Panc1 (cell line): ENCODE measurements around the gene SERPINF2. TPM values are rescaled to one million over a fixed set of nuclear protein-coding genes. Genes with fewer than 3 reads are reported as not detected.

Source experiments
- ATAC-seq: fragments of 200-7000 bp; cut with Tn5 transposase; 2 replicates; pipeline ENCODE4 v1.9.1; 2020; ENCODE audit warnings: mild to moderate bottlenecking, moderate library complexity
- BruUV-seq: library from RNA; stranded (reverse); fragments of 400-500 nt; replicated peaks from 2 replicates; lab custom pipeline; 2021; lab: Mats Ljungman, UMichigan
- CTCF ChIA-PET: fragments of 300-600 bp; sonication (Branson Sonifier 250); formaldehyde crosslinking; loops from one replicate; lab custom pipeline; 2022; ENCODE audit warnings: antibody characterized with exemption; lab: Charles Lee
- POLR2A ChIA-PET: fragments of 300-600 bp; sonication (Branson Sonifier 250); formaldehyde crosslinking; loops from one replicate; lab custom pipeline; 2022; ENCODE audit warnings: antibody characterized with exemption; lab: Charles Lee
- DNase-seq: peaks from one replicate; pipeline ENCODE4 v3.0.0-alpha.2; 2010; ENCODE audit warnings: low read depth, low spot score
- H3K27ac ChIP-seq: 2 replicates; pipeline ENCODE4 v1.5.1; 2011; ENCODE audit warnings: mild to moderate bottlenecking, low read length, inconsistent platforms
- H3K27me3 ChIP-seq: fragments of 200-500 bp; sonication (Bioruptor generic); 2 replicates; pipeline ENCODE4 v1.6.0; 2014; ENCODE audit warnings: low read length, inconsistent platforms; ENCODE audit not compliant: control insufficient read depth, insufficient read depth
- H3K36me3 ChIP-seq: fragments of 200-500 bp; sonication (Bioruptor generic); 2 replicates; pipeline ENCODE4 v1.5.1; 2014; ENCODE audit warnings: inconsistent platforms, mild to moderate bottlenecking, low read length, moderate library complexity; ENCODE audit not compliant: control insufficient read depth, insufficient read depth
- H3K4me1 ChIP-seq: 2 replicates; pipeline ENCODE4 v1.5.1; 2011; ENCODE audit warnings: inconsistent platforms, mild to moderate bottlenecking, low read length, moderate library complexity; ENCODE audit not compliant: control insufficient read depth, insufficient read depth
- H3K4me3 ChIP-seq, 2 experiments: 2 replicates each; pipeline ENCODE4 v1.5.1; 2011 to 2012; ENCODE audit warnings: low read depth in 2 of 2, low read length in 2 of 2, mild to moderate bottlenecking in 2 of 2, inconsistent platforms in 1 of 2, moderate library complexity in 1 of 2
- H3K9me3 ChIP-seq: fragments of 200-500 bp; sonication (Bioruptor generic); 2 replicates; pipeline ENCODE4 v1.5.1; 2014; ENCODE audit warnings: low read depth, mild to moderate bottlenecking, inconsistent platforms, low read length, moderate library complexity; ENCODE audit not compliant: control insufficient read depth, insufficient read depth
- CTCF ChIP-seq: fragments of 450-650 bp; IDR thresholded peaks from 2 replicates; pipeline ENCODE4 v1.5.1; 2017; ENCODE audit warnings: mild to moderate bottlenecking
- POLR2AphosphoS5 ChIP-seq: IDR thresholded peaks from 2 replicates; pipeline ENCODE4 v1.6.1; 2012; ENCODE audit warnings: mild to moderate bottlenecking, low read depth, low read length, moderate library complexity
- REST ChIP-seq, 2 experiments: IDR thresholded peaks; 2 replicates each; pipeline ENCODE4 v1.6.1; 2011 to 2012; ENCODE audit warnings: low read depth in 2 of 2, control low read depth in 1 of 2, low read length in 1 of 2, mild to moderate bottlenecking in 1 of 2, moderate library complexity in 1 of 2; ENCODE audit not compliant: insufficient read depth in 1 of 2
- SIN3A ChIP-seq: IDR thresholded peaks from 2 replicates; pipeline ENCODE4 v1.6.1; 2012; ENCODE audit warnings: low read depth, mild to moderate bottlenecking, low read length, moderate library complexity, borderline replicate concordance; ENCODE audit not compliant: insufficient read depth
- TCF7L2 ChIP-seq: IDR thresholded peaks from 2 replicates; pipeline ENCODE4 v1.6.1; 2011; ENCODE audit warnings: mild to moderate bottlenecking, low read depth, low read length, inconsistent platforms
- in situ Hi-C: cut with HindIII; loops from 2 replicates; pipeline ENCODE4 v1.10.0; 2016; ENCODE audit warnings: low sequenced_read_pairs, low pct_unique_long_range_greater_than_20kb
- intact Hi-C: fragments of 100-400 bp; cut with micrococcal nuclease; formaldehyde crosslinking; loops from one replicate; pipeline ENCODE4 v1.10.0; 2022; ENCODE audit not compliant: unreplicated experiment
- total RNA-seq: library from RNA; stranded (reverse); gene quantifications from one replicate; pipeline ENCODE4 v1.2.1, GENCODE V29; 2021; ENCODE audit not compliant: unreplicated experiment

SERPINF2 gene
- total RNA-seq, 1 experiment from 2014 or later = 0.77 TPM

GRCh38 chr17:1800240-1800639 is 57.6 kb downstream of the SERPINF2 start:
- H3K9me3 ChIP-seq = no peaks in the 10 kb centered on the region
- no peak overlapping the region for H3K27ac ChIP-seq
- H3K36me3 ChIP-seq = no peaks in the 10 kb centered on the region; the same call in 1 of the 2 replicates
- H3K27me3 ChIP-seq = no peaks in the 10 kb centered on the region
- DNase-seq (no peak), ATAC-seq (no peak)
- no peaks in the 10 kb centered on the region for H3K4me1 ChIP-seq
- intact Hi-C loops = no loop called here
- TSS peak; percentile 62 for BruUV-seq
- in situ Hi-C loops = no loop called here
- POLR2A ChIA-PET = no interaction called here
- no peak overlapping the region for H3K4me3 ChIP-seq
- TF ChIP-seq SIN3A (no peak), TCF7L2 (no peak), POLR2AphosphoS5 (no peak), REST (IDR thresholded peaks at IDR 0.05; ENCODE audit: insufficient read depth in 1 of 2, low read depth in 2 of 2, low read length in 1 of 2) (no peak), CTCF (no peak)
- CTCF ChIA-PET = no interaction called here

GRCh38 chr17:1800712-1801111 is 58.0 kb downstream of the SERPINF2 start:
- Histone ChIP-seq H3K9me3 (no peaks in the 10 kb centered on the region), H3K36me3 (no peaks in the 10 kb centered on the region; the same call in 1 of the 2 replicates), H3K27ac (no peak overlapping the region), H3K27me3 (no peaks in the 10 kb centered on the region), H3K4me1 (no peaks in the 10 kb centered on the region), H3K4me3 (no peak overlapping the region)
- ChIA-PET CTCF (no interaction called here), POLR2A (no interaction called here)
- DNase-seq = no peak
- TF ChIP-seq REST (IDR thresholded peaks at IDR 0.05; ENCODE audit: insufficient read depth in 1 of 2, low read depth in 2 of 2, low read length in 1 of 2) = no peak
- no peak for TF ChIP-seq POLR2AphosphoS5
- TF ChIP-seq SIN3A = no peak
- TF ChIP-seq CTCF = no peak
- no peak for TF ChIP-seq TCF7L2
- in situ Hi-C loops = no loop called here
- intact Hi-C loops = no loop called here
- no TSS peak for BruUV-seq
- no peak for ATAC-seq
